CD4-positive, alpha-beta T cell treated with Interferon alpha-2 for 1 hour (primary cell): ENCODE measurements around the gene BACH2.
"Not testable (repeated sequence)": the region's sequence is repeated elsewhere in the genome, so short reads cannot be mapped to it uniquely, and the experiment has no call there.

ENCODE experiments used
- DNase-seq, 2 donors: peaks; one replicate each; pipeline ENCODE4 v3.0.0-alpha.2; 2020 to 2022

BACH2 gene

DNA sequence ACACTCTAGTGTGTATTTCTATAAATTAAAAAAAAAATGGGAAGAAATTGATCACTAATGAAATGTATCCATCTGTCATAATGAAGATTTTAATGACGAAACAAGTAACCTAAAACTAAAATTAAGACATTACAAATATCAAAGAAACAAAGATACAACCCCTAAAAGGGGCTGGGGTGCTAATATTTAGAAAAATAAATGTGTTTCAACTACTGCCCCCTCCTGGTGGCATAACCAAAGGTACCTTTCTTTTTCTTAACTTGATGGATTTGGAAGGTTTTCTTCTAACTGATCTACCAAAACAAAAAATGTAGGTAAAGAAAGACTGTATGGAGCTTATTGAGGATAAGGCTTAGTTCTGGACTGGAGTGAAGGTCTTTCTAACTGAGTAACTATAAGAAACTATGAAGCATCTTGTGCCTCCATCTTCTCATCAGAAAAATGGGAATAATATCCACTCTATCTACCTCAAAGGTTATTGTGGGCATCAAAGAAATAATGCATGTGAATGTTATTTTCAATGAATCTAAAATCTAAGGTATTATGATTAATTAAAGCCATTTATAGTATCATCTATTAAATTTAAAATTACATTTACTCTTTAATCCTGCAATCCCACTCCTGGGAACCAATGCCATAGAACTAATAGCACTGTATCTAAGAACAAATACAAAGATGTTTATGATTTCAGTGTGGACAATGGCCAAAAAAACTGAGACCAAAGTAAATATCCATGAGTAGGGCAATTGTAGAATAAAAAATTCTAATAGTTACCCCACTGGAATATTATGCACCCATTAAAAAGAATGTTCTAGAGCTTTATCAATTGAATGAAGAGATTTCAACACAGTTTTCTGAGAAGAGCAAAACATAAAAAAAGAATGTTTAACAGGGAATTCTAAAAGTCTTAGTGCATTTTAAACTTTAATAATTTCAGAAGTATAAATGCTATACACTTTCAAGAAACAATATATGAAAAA lies 117.2 kb downstream of the BACH2 start:
- peak in 1 of 2 donors; percentile 54 for DNase-seq

DNA sequence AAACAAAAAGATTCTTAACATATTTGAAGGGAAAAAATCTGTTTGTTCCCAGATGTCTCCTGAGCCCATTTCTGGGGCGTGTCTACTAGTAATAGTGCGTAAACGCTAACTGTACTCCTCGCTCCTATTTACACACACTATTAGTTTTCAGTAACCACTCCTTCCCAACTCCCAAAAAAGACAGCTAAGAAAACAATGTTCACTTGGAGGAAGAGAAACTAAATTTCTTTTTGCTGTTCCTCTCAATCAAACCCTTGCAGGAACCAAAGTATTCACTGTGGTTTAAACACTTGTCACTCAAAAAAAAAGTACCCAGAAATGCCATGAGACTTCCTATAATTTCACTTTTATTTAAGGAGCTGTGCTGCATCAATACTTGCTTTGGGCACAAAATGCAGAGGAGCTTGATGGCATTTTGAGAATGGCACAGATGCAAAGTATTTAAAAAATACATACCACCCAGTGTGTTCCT lies 118.2 kb downstream of the BACH2 start:
- DNase-seq: no peak

DNA sequence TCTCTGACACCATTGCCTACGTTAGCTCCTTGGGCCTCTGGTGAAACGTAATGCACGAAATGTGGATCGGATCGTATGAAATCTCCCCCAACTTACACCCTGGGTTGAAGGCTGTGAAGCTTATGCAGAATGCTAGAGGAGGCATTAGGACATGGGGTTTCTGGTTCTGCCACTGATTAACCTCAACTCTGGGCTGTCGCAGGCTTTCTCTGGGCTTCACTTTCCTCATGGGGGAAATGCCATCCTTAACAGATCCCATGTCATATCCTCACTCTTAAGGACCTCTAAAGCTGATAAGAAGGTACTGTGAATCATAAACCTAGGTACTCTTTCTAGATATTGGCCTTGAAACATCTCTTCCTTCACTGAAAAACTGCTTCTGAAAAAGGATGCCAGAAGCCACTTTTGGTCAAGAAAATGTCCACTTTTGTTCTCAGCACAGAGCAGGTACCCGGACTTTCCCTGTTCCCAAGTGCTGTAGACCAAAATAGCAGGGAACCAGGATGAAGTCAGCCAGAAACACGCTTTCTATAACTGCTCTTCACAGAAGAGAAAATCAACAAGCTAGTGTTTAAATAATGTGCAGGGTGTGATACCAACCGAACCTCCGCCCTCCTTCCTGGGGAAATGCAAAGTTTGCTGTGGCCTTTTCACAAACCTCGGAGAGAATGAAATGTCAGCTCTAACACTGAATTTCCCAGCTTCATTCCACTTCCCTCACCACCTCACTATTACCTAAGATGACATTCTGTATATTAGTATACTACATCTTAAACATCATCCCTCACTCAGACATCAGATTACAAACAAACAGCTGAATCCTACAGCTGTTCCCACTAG lies 118.9 kb downstream of the BACH2 start:
- no peak for DNase-seq

DNA sequence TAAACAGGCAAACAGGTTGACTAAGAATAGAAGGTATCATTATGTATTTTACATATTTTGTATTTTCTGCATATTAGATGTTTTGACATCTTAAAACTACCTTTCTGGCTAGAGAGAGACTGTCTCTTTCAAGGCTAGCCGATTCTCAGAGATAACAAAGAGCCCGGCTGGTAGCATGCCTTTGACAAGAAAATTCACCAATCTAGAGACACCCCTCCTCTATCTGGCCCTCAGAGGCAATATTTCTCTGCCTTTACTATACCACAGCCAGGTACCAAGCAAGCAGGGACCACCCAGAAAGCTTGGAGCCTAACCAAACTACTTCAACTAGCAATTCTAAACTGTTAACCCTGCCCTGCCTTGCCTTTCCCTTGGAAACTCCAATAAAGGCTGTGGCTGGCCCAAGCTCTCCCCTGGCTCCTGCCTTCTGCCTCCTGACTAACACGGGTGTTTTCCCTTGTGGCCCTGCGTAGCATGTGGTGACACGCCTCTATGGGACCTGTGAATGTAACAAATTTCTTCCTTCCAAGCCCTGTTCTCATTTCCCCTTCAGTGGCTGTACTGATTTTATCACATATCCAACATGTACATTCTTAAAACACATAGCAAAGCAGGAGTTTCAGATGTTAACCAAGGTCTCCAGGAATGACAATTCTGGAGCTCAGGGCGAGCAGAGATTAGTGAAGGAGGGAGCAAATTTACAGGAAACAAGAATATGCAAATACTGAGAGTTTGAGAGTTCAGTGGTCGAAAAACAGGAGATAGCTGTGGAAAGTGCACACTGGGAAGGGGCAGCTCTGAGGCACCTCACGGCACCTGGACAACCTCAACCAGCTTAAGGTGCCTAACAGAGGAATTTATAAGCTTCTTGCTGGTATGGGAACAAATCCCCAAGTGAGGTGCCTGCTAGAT lies 120.8 kb downstream of the BACH2 start:
- DNase-seq: peak; percentile 37 to 47

DNA sequence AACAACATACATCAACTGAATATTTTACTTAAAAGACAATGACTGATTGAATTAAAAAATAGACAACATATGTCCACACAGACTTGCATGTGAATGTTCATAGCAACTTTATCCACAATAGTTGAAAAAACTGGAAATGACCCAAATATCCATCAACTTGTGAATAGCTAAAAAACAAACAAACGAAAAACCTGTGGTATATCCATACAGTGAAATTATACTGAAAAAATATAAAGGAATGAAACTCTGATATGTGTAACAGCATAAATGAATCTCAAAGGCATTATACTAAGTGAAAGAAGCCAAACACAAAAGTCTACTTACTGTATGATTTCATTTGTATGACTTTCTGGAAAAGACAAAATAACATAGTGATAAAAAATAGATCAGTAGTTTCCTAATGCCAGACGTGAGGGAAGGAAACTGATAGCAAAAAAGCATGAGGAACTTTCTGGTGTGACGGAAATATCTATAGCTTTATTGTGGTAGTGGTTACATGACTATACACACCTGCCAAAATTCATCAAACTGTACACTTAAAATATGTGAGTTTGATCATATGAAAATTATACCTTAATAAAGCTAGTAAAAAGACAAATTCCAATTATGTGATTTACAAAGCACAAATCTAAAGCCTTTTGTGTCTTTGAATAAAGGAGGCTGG lies 123.2 kb downstream of the BACH2 start:
- DNase-seq: peak in 1 of 2 donors; percentile 25

DNA sequence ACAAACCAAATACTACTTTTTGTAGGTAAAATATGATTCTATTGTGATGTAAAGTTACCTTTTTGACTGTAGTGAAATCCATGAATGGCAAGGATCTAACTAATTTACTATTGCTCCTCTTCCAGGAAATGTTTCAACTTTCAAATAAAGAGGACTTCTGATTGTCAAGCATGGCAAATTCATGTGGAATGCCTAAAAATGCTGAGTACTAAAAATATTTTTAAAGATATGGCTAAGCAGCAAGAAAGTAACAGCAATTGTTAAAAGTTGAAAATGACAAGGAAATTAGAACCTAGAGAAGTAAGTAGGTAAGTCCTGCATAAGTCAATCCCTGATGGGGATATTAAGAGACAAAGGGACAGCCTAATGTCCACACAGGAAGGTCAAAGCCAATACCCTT lies 126.0 kb downstream of the BACH2 start:
- DNase-seq: no peak

DNA sequence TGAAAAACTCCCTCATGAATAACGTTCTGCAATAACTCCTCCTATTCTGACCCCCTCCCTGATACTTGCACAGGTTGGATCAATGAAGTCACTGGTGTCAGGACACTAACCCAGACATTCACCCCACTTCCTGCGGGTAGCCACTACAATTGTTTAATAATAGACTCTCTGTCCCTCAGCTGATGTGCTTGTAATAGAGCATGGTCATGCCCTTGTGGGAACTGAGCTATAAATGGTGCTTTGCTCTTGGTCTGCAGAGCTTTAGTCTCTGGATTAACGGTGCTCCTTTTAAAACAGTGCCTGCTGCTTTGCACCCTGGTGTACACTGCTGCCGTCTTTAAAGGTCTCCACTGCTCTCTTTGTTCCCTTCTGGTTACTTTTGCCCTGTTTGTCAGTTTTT lies 127.3 kb downstream of the BACH2 start:
- DNase-seq: no peak

DNA sequence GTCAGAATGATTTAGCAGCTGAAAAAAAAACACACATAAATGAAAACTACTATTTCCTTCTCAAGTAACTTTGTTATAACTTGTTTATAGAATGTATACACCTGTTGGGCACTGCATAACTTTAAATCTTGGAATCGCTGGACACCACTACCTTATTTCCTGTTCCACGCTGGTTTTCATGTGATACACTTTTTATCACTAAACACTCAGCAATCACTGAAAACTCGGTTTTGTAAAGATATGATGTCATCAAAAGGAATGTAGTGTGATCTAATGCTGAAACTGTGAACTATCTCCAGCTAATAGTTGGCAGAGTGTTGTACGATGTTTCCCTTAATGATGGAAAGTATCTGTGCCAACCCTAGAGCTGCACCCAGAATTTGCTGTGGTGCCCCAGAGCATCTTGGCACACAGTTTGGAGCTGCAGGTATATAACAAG lies 127.9 kb downstream of the BACH2 start:
- DNase-seq: no peak

DNA sequence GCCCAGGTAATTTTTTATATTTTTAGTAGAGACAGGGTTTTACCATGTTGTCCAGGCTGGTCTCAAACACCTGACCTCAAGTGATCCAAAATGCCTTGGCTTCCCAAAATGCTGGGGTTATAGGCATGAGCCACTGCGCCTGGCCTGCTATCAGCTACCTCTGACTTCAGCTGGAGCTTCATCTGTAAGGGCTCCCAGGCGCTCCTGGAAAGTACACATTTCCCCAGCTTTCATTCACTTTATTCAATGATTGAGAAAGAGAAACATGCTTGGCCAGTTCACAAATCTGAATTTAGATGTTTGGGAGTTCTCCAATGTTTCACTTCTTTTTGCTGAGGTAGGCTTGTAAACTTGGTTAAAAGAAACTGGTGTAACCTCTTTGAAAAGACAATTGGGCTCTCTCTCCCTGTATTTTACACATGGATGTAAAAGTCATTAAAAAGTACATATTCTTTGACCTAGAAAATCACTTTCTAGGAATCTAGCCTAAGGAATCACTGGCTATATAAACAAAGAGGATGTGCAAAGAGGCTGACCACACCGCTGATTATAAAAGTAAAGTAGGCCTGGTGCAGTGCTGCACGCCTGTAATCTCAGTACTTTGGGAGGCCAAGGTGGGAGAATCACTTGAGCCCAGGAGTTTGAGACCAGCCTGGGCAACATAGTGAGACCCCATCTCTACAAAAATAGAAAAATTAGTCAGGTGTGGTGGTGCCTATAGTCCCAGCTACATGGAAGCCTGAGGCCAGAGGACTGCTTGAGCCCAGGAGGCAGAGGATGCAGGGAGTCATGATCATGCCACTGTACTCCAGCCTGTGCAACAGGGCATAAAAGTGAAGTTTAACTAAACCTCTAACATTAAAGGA lies 128.9 kb downstream of the BACH2 start:
- no peak for DNase-seq

DNA sequence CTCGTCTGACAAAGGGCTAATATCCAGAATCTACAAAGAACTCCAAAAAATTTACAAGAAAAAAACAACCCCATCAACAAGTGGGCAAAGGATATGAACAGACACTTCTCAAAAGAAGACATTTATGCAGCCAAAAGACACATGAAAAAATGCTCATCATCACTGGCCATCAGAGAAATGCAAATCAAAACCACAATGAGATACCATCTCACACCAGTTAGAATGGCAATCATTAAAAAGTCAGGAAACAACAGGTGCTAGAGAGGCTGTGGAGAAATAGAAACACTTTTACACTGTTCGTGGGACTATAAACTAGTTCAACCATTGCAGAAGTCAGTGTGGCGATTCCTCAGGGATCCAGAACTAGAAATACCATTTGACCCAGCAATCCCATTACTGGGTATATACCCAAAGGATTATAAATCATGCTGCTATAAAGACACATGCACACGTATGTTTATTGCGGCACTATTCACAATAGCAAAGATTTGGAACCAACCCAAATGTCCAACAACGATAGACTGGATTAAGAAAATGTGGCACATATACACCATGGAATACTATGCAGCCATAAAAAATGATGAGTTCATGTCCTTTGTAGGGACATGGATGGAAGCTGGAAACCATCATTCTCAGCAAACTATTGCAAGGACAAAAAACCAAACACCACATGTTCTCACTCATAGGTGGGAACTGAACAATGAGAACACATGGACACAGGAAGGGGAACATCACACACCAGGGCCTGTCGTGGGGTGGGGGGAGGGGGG lies 130.3 kb downstream of the BACH2 start:
- DNase-seq: not testable (repeated sequence)

DNA sequence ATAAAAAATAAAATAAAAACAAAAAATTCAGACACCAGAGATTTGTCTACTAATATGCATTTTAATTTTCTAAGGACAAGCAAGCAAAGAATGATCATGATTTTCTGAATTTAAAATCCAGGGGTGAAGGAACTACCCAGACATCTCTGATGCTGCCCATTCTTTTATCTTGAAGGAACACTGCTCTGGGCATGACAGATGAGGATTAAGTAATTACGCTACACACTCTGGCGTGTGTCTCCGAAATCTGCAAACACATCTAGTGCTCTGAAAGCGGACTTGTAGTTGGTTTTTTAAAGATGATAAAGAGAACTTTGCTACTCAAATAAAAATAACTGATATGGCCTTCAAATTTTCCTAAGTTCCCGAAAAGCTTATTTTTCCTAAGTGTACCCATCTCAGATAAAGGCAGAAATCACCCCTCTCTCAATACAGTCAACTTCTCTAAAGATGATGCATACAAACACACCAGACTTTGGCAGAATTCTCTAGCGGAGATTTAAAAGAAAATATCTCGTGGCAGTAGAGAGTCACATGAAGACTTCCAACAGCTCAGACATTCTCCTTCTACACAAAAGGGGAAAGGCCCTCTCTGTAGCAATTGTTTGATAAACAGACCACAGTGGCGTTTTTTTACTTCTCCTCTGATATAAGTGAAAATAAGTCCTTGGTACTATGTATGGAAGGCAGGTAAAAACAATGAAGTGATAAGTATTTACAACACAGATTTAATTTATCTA lies 133.8 kb downstream of the BACH2 start:
- DNase-seq: no peak

DNA sequence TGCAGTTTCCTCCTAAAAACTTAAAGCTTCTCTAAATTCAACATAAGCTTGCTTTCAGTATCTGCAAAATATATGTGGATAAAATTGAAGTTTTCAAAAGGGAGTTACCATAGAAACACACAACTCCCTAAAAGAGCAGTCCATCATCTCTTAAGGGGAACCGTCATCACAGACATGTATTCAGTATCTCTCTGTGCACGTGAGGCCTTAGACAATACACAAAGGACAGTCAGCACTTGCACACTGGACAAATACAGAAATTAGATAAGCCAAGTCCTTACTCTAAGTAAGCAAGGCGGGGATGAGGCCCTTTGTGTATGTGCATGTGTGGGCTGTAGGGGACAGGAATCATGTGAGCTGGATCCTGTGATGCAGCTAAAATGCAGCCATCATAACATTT lies 136.6 kb downstream of the BACH2 start:
- DNase-seq: no peak

DNA sequence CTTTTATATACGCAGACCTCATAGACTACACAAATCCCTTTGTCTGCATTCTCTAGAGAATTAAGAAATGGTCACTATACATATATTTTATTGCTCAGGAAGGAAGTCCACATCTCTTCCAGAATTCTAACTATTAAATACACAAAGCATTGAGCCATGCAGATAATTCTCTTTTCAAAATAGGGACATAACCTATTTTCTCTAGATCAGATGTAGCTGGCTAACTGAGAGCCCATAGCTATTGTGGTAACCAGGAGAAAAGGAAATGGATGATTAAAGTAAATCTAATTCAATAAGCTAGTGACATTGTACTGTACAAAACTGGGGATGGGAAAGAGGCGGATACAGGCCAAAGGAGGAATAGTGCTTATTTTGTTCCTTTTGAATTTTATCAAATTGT lies 137.2 kb downstream of the BACH2 start:
- DNase-seq: no peak

DNA sequence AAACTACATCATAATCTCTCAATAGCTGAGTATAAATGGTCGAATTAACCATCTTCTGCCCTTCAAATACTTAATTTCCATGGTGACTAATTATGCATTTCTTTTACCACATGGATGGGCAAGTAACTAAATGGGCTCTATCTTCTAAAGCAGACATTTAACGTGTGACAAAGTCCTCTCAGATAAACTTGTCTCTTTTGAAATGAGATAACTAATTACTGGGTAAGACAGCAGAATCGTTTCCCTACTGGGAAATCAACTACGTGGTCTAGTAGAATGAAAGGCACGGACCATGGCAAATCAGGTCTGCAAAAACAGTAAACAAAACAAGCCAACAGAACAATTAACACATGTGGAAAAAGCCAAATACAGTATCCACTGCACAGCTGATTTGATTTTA lies 137.7 kb downstream of the BACH2 start:
- no peak for DNase-seq

DNA sequence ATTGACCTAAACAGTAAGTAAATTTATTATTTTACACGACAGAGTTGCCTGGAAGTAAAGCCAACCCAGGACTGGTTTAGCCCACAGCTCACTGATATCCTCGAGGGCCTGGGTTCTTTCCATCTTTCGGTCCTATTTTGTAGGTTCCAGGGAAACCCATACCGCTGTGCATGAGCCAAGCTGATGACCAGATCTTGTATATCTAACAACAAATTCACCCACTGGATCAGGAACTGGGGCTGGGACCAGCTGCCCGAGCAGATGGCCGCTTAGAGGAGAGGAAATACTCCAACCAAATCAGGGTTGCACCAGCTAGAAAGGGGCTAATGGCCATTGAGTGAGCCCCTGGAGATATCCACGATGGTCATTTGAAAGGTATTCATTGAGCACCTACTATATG lies 139.2 kb downstream of the BACH2 start:
- DNase-seq: no peak

DNA sequence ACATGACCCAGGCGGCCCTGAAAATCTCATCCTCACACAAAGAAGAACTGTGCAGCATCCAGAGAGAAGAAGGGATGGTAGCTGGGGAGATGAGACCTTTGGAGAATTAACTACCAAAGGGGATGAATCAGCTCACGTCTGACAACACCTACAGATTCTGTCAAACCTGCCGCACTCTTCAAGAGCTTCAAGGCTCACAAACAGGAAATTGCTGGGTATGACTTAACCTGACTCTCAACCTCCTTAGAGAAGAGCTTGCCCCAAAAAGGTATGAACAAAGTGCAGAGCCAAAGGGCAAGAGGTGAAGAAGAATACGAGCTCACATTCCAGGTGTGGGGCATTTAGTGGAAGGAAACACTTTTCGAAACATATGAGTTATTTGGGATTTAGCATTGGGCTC lies 139.8 kb downstream of the BACH2 start:
- peak; percentile 30 to 43 for DNase-seq

DNA sequence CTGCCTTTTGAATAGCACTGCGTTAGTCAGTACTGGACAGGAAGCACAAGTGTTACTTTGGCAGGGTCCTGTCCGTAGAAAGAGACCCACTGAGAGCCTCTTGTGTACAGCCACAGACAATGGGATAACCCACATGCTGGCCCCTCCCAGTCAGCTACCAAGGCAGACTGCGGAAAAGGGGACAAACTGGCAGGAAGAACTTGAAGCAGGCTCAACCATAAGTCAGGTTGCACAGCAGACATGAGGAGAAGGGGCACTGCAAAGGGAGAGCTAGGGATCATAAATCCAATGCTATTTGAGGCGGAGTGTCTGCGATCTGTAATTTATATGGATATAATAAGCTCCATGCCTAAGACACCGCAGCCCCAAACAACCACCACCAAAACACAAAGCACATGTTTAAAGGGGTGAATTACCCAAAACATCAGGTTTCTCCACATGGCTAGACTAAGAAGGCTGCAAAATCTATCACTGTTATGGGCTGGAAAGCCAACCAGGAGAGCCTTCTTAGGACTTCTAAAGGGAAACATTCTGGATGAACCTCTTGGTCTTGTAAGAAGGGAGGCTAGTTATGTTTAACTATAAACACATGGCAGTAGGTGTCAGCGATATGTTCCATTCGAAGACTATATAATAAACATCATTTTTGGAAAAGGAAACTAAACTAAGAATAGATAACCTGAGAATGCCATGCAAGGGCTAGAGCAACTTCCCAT lies 141.7 kb downstream of the BACH2 start:
- DNase-seq: no peak

DNA sequence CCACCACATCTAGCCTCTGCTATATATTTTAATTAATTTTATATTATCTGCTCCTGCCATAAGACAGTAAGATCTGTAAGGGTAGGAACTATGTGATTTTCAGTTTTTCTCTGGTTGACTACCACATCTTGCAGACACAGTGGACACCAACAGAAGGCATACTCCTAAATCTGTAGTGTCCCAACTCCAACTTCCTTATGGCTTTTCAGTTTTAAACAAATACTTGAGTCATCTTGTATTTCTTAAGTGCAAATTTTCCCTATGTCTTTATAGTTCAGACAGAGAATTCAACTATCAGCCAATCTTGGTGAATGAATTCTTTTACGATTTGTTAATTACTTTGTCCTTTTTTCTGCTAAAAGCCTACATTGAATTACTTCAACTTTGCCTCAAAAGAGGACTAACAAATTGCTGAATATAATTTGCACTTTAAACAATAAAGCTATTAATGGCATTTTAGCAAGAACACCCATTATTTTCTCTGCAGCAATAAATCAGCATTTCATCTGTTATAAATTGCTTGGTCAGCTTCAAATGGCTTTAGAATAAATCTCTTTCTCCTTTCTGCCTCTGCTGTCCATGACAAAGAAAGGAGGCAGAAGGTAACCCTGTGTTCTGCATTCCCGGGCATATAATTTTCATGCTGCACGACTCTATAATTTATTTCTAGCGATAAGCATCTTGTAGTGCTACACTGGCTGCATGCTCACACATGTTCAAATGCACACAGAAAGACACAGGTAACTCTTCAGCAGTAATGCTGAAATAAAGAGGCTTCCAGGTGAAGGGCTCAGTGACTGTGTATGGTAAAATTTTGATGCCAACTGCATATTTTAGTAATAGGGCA lies 144.8 kb downstream of the BACH2 start:
- no peak for DNase-seq
